T follicular helper cell (primary cell): ENCODE data around the gene FRY.

ENCODE experiments used
- DNase-seq: peaks from one replicate; pipeline ENCODE4 v3.0.0-alpha.2; 2020; ENCODE audit warnings: low read depth

The FRY gene

DNA sequence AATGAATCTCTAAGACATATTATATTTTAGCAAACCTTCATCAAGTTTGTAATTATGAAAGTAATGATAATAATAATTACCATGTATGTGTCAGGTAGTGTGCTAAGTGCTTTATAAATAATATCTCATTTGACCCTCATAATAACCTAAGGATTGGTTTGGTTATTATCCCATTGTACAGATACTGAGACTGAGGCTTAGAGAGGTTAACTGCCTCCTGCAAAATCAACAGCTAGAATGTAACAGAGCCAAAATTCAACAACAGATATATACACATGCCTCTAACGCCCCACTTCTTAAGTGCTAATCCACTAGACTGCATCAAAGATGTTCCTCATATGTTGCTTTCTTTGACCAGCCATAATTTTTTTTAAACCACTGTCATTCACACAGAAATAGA lies 142.8 kb downstream of the FRY start:
- DNase-seq, result no peak

DNA sequence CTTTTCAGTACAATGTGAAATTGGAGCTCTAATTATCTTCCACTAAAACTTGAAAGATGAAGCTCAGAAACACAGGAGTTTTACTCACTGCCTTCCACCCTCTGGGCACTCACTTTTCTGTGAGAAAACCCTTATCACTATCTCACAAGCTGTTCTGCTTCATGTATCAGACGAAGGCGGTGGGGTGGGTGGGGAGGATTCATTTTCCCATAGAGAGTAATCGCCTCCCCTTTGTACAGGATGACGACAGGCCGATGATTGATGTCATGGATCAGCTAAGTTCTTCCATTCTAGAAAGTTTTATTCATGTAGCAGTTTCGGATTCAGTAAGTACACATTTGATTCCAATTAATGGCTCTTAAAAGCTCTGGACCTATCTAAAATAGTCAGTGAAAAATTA lies 143.7 kb downstream of the FRY start:
- no peak for DNase-seq

GRCh38 chr13:32175943-32176342 lies 144.4 kb downstream of the FRY start:
- DNase-seq, result no peak

GRCh38 chr13:32176696-32177095 lies 145.1 kb downstream of the FRY start:
- no peak for DNase-seq

DNA sequence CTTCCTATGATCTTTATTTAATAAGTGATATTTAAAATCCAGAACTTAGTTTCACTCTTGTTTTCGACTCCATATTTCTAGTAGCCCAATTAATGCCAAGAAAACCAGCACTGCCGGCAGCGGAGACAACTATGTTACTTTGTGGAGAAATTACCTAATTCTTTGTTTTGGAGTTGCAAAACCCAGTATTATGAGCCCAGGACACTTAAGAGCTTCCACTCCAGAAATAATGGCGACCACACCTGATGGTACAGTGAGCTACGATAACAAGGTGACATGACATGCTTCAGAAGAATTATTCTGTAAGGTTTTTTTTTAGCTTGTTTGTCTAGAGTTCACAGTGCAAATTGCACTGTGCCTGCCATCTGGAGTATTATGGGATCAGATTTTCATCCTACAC lies 147.2 kb downstream of the FRY start:
- no peak for DNase-seq

DNA sequence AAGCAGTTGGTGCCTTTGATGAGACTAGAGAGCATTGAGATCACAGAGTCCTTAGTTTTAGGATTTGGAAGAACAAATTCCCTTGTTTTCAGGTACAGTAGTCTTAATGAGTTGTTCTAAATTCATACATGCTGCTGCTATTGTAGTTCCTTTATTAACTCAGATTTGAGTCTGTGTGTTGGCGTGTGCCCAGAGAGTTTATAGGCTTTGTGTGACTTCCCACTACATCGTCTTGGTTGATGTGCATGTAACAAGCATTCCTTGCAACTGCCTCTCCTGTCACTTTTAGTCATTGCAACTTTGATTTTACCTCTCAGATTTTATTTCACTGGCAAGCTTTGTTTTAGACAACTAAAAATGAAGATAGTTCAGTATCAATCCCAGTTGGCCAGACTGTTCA lies 148.1 kb downstream of the FRY start:
- DNase-seq, result no peak

GRCh38 chr13:32187651-32188050 lies 156.1 kb downstream of the FRY start:
- no peak for DNase-seq

DNA sequence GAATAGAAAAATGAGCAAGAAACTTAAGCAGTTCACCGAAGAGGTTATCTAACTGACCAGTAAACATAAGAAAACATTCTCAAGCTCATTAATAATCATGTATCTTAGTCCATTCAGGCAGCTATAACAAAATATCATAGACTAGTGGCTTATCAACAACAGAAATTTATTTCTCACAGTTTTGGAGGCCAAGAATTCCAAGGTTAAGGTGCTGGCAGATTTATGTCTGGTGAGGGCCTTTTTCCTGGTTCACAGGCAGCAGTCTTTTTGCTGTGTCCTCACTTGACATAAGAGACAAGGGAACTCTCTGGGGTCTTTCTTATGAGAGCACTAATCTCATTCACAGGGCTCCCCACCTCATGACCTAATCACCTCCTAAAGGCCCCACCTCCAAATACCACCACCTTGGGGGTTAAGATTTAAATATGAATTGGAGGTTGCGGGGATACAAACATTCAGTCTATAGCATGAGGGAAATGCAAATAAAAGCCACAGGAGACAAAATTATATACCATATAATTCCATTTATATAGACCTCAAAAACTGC lies 160.0 kb downstream of the FRY start:
- DNase-seq, result no peak

- no peak for DNase-seq
Observed at GRCh38 chr13:32195713-32196112, 164.1 kb downstream of the FRY start.

GRCh38 chr13:32199168-32199567 lies 167.6 kb downstream of the FRY start:
- no peak for DNase-seq

- no peak for DNase-seq
Observed at GRCh38 chr13:32200741-32201140, 169.2 kb downstream of the FRY start.

DNA sequence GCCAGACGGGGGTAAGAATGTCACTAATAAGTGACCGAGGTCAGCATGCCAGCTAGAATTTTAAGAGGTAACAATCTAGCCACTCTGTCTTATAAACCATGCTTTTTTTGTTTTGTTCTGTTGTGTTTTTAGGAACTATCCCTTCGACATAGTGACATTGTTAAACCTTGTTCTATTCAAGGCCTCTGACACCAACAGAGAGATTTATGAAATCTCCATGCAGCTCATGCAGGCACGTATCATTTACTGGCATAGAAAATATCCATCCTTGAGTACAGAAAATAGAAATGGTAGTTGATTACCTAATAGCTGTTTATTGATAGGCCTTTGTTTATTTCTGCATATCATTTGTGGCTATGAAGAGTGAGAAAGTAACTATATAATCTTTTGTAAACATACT lies 170.2 kb downstream of the FRY start:
- no peak for DNase-seq

- no peak for DNase-seq
Observed at GRCh38 chr13:32202268-32202667, 170.7 kb downstream of the FRY start.

DNA sequence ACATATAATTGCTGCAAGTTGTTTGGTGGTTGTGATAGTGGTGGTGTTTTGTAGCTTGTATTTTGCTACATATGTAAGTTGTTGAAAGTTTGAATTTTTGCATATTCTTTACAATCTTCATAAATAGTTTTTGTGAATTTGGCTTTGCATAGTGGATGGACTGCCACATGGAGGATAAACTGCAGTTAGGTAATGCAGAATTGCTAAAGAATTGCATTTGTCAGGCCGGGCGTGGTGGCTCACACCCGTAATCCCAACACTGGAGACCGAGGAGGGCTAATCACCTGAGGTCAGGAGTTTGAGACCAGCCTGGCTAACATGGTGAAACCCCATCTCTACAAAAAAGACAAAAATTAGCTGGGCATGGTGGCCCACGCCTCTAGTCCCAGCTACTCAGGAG lies 171.6 kb downstream of the FRY start:
- no peak for DNase-seq

DNA sequence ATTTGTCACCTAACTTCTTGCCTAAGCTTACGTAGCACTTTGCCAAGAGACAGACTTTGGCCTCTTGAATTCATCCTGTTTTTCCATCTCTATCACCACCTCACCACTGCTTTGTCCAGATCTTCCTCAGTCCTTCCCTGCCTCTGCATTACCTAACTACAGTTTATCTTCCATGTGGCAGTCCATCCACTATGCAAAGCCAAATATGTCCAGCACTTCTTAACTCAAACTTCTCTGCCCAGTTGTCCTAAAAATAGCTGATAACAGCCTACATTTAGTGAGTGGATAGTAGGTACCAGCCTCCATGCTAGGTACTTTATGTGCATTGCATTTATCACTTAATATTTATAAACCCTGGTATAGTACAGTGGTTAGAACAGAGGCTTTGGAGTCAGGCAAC lies 172.2 kb downstream of the FRY start:
- DNase-seq, result no peak

- no peak for DNase-seq
Observed at GRCh38 chr13:32205431-32206096, 174.0 kb downstream of the FRY start.

GRCh38 chr13:32206097-32206740 lies 174.6 kb downstream of the FRY start:
- DNase-seq, result no peak

DNA sequence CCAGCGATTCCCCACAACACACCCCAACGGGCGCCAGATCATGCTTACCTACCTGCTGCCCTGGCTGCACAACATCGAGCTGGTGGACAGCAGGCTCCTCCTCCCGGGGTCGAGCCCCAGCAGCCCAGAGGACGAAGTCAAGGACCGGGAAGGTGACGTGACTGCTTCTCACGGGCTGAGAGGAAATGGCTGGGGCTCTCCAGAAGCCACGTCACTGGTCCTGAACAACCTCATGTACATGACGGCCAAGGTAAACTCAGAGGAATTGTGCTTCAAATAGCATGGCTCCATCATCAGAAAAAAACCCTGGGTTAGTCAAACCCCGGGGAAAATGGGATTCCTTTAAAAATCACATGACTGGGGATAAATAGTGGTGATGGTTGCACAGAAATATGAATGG lies 177.3 kb downstream of the FRY start:
- DNase-seq, result no peak

GRCh38 chr13:32209652-32210051 lies 178.1 kb downstream of the FRY start:
- DNase-seq, result no peak

- no peak for DNase-seq
Observed at GRCh38 chr13:32210101-32210500, 178.5 kb downstream of the FRY start.

- DNase-seq, result no peak
Observed at GRCh38 chr13:32211813-32212212, 180.2 kb downstream of the FRY start.

DNA sequence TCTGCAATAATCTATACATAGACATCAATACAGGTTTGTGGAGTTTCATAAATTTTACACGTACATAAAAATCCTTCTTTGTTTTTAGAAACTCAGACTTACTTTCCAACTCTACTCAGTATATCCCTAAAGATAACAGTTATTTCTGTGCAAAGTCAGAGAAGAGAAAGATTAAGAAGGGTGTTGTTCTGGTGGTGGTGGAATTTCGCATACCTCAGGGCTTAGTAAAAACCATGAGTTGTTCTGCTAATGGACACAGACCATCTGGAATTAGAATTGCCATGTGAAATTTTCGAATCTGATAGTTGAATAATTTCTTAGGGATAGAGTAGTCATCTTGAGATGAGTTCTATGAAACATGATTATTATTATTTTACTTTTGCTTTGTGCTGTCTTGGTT lies 180.8 kb downstream of the FRY start:
- DNase-seq, result no peak

- no peak for DNase-seq
Observed at GRCh38 chr13:32213626-32214025, 182.1 kb downstream of the FRY start.

GRCh38 chr13:32214071-32214470 lies 182.5 kb downstream of the FRY start:
- DNase-seq, result no peak
